T-helper 2 cell (primary cell): ENCODE results near the gene NKAIN2.

ENCODE experiments used
- DNase-seq, 5 experiments: peaks; one replicate each; pipeline versions ENCODE4 v3.0.0 to v3.0.0-alpha.2; 2012 to 2022

The NKAIN2 gene

GRCh38 chr6:124792386-124792785 lies 988.7 kb downstream of the NKAIN2 start:
- DNase-seq: no peak

- no peak for DNase-seq
These were observed 989.7 kb downstream of the NKAIN2 start for GRCh38 chr6:124793398-124793797.

- DNase-seq: no peak
These were observed 992.2 kb downstream of the NKAIN2 start for GRCh38 chr6:124795643-124796463.

- no peak for DNase-seq
These were observed 992.9 kb downstream of the NKAIN2 start for GRCh38 chr6:124796464-124796970.

- DNase-seq: no peak
These were observed 993.6 kb downstream of the NKAIN2 start for GRCh38 chr6:124797224-124797623.

GRCh38 chr6:124798942-124799496 lies 995.4 kb downstream of the NKAIN2 start:
- no peak for DNase-seq

GRCh38 chr6:124799638-124800037 lies 996.0 kb downstream of the NKAIN2 start:
- no peak for DNase-seq

- DNase-seq: no peak
These were observed 996.6 kb downstream of the NKAIN2 start for GRCh38 chr6:124800222-124800621.

GRCh38 chr6:124812067-124812466 lies 1008.4 kb downstream of the NKAIN2 start:
- no peak for DNase-seq

GRCh38 chr6:124819346-124819745 lies 1015.7 kb downstream of the NKAIN2 start:
- DNase-seq: no peak

- DNase-seq: no peak
These were observed 1018.5 kb downstream of the NKAIN2 start for GRCh38 chr6:124822204-124822613.

- no peak for DNase-seq
These were observed 1019.1 kb downstream of the NKAIN2 start for GRCh38 chr6:124822721-124823120.

- DNase-seq: no peak
These were observed 1019.8 kb downstream of the NKAIN2 start for GRCh38 chr6:124823240-124824111.

GRCh38 chr6:124825564-124825963 lies 1021.9 kb downstream of the NKAIN2 start:
- no peak for DNase-seq

- DNase-seq: no peak
These were observed 1026.2 kb downstream of the NKAIN2 start for GRCh38 chr6:124829822-124830221.

GRCh38 chr6:124830506-124830905 lies 1026.8 kb downstream of the NKAIN2 start:
- DNase-seq: no peak

GRCh38 chr6:124854338-124854922 lies 1050.8 kb downstream of the NKAIN2 start:
- DNase-seq: no peak

GRCh38 chr6:124857746-124858145 lies 1054.1 kb downstream of the NKAIN2 start:
- no peak for DNase-seq

- no peak for DNase-seq
These were observed 1054.9 kb downstream of the NKAIN2 start for GRCh38 chr6:124858564-124858963.

GRCh38 chr6:124859366-124859765 lies 1055.7 kb downstream of the NKAIN2 start:
- no peak for DNase-seq

- DNase-seq: no peak
These were observed 1062.4 kb downstream of the NKAIN2 start for GRCh38 chr6:124866040-124866439.

- DNase-seq: no peak
These were observed 1063.5 kb downstream of the NKAIN2 start for GRCh38 chr6:124867121-124867520.

GRCh38 chr6:124868481-124868880 lies 1064.8 kb downstream of the NKAIN2 start:
- no peak for DNase-seq
